Measurements from ENCODE around the gene KLK1.

Gene KLK1

GRCh38 chr19:50835785-50836542 is 12.4 kb upstream of the KLK1 start:
- DNase-seq: no peak

- no peak for DNase-seq
Observed at GRCh38 chr19:50835103-50835784, 11.7 kb upstream of the KLK1 start.

- DNase-seq: no peak
Observed at GRCh38 chr19:50833802-50834167, 10.2 kb upstream of the KLK1 start.

- DNase-seq: no peak
Observed at GRCh38 chr19:50833117-50833801, 9.7 kb upstream of the KLK1 start, which contains the start of gene KLK15. Gene KLK15 (minus strand): TSS chr19:50833574. CDS start chr19:50831492, 2,082 bp downstream.

GRCh38 chr19:50832666-50833065 is 9.1 kb upstream of the KLK1 start:
- no peak for DNase-seq

- no peak for DNase-seq
Observed at GRCh38 chr19:50831026-50831396, 7.4 kb upstream of the KLK1 start.

- no peak for DNase-seq
Observed at GRCh38 chr19:50830266-50831025, 6.9 kb upstream of the KLK1 start.

- DNase-seq: no peak
Observed at GRCh38 chr19:50829801-50830200, 6.2 kb upstream of the KLK1 start.

- DNase-seq: no peak
Observed at GRCh38 chr19:50827476-50827875, 3.9 kb upstream of the KLK1 start.

- DNase-seq: no peak
Observed at GRCh38 chr19:50826492-50827240, 3.1 kb upstream of the KLK1 start.

- no peak for DNase-seq
Observed at GRCh38 chr19:50822661-50823208, 852 bp downstream of the KLK1 start.

GRCh38 chr19:50821622-50822021 is 2.0 kb downstream of the KLK1 start:
- DNase-seq: no peak

GRCh38 chr19:50821248-50821612 is 2.4 kb downstream of the KLK1 start:
- no peak for DNase-seq

GRCh38 chr19:50820549-50821247 is 2.9 kb downstream of the KLK1 start:
- DNase-seq: no peak

GRCh38 chr19:50820086-50820485 is 3.5 kb downstream of the KLK1 start:
- DNase-seq: no peak

- no peak for DNase-seq
Observed at GRCh38 chr19:50819636-50820035, 4.0 kb downstream of the KLK1 start.

- DNase-seq: no peak
Observed at GRCh38 chr19:50818859-50819472, 4.6 kb downstream of the KLK1 start.

GRCh38 chr19:50817941-50818858 is 5.4 kb downstream of the KLK1 start:
- DNase-seq: no peak

- DNase-seq: no peak
Observed at GRCh38 chr19:50815439-50815838, 8.1 kb downstream of the KLK1 start.

- no peak for DNase-seq
Observed at GRCh38 chr19:50814883-50815282, 8.7 kb downstream of the KLK1 start.

Measured in cerebellar nuclear complex (tissue), 1 donor.